HepG2 (cell line): ENCODE measurements around the gene MYL3.

Experiments
- CHCHD3 ChIP-seq: sonication (generic); formaldehyde crosslinking; IDR thresholded peaks from 2 replicates; pipeline ENCODE4 v1.8.0; 2022; ENCODE audit warnings: mild to moderate bottlenecking, missing genetic modification reagents, moderate library complexity
- EZH2 ChIP-seq: conservative IDR thresholded peaks from 2 replicates; pipeline ENCODE4 v1.6.1; 2012; ENCODE audit warnings: mild to moderate bottlenecking, low read depth, low read length, moderate library complexity
- HES4 ChIP-seq: sonication (generic); formaldehyde crosslinking; IDR thresholded peaks from 2 replicates; pipeline ENCODE4 v1.9.0; 2021; ENCODE audit warnings: mild to moderate bottlenecking, missing genetic modification reagents, borderline replicate concordance
- MXI1 ChIP-seq: IDR thresholded peaks from 3 replicates; pipeline ENCODE4 v1.6.1; 2012; ENCODE audit warnings: low read depth, low read length, inconsistent platforms, borderline replicate concordance
- RXRB ChIP-seq: IDR thresholded peaks from 2 replicates; pipeline ENCODE4 v1.6.1; 2016; ENCODE audit warnings: borderline replicate concordance, missing genetic modification reagents, missing compliant biosample characterization
- ZFP41 ChIP-seq: sonication (generic); formaldehyde crosslinking; IDR thresholded peaks from 2 replicates; pipeline ENCODE4 v1.4.0; 2020; ENCODE audit warnings: mild to moderate bottlenecking, missing genetic modification reagents, borderline replicate concordance
- ZNF274 ChIP-seq: sonication (generic); formaldehyde crosslinking; IDR thresholded peaks from 2 replicates; pipeline ENCODE4 v1.5.1; 2020; ENCODE audit warnings: mild to moderate bottlenecking, missing genetic modification reagents
- ZNF780A ChIP-seq: sonication (generic); formaldehyde crosslinking; IDR thresholded peaks from 2 replicates; pipeline ENCODE4 v1.8.0; 2022; ENCODE audit warnings: mild to moderate bottlenecking, missing genetic modification reagents, moderate library complexity
- TF ChIP-seq, protein P1 (sequence below): sonication (generic); formaldehyde crosslinking; IDR thresholded peaks from 2 replicates; pipeline ENCODE4 v1.4.0; 2020; ENCODE audit warnings: mild to moderate bottlenecking, missing genetic modification reagents
- TF ChIP-seq, protein P2 (sequence below): sonication (generic); formaldehyde crosslinking; IDR thresholded peaks from 2 replicates; pipeline ENCODE4 v1.5.0; 2020; ENCODE audit warnings: mild to moderate bottlenecking, missing genetic modification reagents, moderate library complexity
- TF ChIP-seq, protein P3 (sequence below): sonication (generic); formaldehyde crosslinking; IDR thresholded peaks from 2 replicates; pipeline ENCODE4 v1.4.0; 2020; ENCODE audit warnings: missing genetic modification reagents, borderline replicate concordance
- TF ChIP-seq, protein P4 (sequence below): sonication (generic); formaldehyde crosslinking; IDR thresholded peaks from 2 replicates; pipeline ENCODE4 v1.4.0; 2020; ENCODE audit warnings: mild to moderate bottlenecking, missing genetic modification reagents

DNA sequence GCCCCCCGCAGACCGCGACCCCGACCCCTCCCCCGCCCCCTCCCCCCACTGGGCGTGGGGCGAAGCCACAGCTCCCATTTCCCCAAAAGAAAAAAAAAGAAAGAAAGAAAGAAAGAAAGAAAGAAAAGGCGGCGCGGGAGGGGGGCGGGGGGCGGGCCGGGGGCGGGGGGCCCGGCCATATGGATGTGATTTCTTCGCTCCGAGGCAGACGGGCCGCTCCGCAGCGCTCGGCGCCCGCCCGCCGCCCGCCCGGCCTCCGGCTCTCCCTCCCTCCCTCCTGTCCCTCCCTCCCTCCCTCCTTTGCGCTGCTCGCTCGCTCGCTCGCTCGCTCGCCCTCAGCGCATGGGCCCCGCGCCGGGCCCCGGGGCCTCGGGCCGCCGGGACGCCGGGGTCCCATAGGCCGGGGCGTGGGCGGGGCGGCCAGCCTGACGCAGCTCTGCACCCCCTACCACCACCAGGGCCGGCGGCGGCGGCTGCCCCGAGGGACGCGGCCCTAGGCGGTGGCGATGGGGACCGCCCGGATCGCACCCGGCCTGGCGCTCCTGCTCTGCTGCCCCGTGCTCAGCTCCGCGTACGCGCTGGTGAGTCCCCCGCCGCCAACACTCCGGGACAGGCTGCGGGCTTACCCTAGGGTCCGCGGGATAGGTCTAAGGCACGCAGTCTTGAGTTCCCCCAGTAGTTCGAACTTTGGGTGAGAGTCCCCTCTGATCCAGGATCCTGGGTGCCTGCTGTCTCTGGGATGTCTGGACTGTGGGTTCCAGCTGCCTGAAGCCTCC lies 20.0 kb upstream of the MYL3 start:
- TF ChIP-seq ZFP41 (CRISPR knock-in tag) = no peak
- TF ChIP-seq CHCHD3 = no peak
- TF ChIP-seq, protein P1, sequence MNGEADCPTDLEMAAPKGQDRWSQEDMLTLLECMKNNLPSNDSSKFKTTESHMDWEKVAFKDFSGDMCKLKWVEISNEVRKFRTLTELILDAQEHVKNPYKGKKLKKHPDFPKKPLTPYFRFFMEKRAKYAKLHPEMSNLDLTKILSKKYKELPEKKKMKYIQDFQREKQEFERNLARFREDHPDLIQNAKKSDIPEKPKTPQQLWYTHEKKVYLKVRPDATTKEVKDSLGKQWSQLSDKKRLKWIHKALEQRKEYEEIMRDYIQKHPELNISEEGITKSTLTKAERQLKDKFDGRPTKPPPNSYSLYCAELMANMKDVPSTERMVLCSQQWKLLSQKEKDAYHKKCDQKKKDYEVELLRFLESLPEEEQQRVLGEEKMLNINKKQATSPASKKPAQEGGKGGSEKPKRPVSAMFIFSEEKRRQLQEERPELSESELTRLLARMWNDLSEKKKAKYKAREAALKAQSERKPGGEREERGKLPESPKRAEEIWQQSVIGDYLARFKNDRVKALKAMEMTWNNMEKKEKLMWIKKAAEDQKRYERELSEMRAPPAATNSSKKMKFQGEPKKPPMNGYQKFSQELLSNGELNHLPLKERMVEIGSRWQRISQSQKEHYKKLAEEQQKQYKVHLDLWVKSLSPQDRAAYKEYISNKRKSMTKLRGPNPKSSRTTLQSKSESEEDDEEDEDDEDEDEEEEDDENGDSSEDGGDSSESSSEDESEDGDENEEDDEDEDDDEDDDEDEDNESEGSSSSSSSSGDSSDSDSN (CRISPR knock-in tag) = no peak; the same call in 1 of the 2 replicates
- TF ChIP-seq ZNF780A (CRISPR knock-in tag) = no peak
- no peak for TF ChIP-seq ZNF274 (CRISPR knock-in tag)
- TF ChIP-seq, protein P2, sequence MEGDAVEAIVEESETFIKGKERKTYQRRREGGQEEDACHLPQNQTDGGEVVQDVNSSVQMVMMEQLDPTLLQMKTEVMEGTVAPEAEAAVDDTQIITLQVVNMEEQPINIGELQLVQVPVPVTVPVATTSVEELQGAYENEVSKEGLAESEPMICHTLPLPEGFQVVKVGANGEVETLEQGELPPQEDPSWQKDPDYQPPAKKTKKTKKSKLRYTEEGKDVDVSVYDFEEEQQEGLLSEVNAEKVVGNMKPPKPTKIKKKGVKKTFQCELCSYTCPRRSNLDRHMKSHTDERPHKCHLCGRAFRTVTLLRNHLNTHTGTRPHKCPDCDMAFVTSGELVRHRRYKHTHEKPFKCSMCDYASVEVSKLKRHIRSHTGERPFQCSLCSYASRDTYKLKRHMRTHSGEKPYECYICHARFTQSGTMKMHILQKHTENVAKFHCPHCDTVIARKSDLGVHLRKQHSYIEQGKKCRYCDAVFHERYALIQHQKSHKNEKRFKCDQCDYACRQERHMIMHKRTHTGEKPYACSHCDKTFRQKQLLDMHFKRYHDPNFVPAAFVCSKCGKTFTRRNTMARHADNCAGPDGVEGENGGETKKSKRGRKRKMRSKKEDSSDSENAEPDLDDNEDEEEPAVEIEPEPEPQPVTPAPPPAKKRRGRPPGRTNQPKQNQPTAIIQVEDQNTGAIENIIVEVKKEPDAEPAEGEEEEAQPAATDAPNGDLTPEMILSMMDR (CRISPR knock-in tag) = no peak
- TF ChIP-seq, protein P3, sequence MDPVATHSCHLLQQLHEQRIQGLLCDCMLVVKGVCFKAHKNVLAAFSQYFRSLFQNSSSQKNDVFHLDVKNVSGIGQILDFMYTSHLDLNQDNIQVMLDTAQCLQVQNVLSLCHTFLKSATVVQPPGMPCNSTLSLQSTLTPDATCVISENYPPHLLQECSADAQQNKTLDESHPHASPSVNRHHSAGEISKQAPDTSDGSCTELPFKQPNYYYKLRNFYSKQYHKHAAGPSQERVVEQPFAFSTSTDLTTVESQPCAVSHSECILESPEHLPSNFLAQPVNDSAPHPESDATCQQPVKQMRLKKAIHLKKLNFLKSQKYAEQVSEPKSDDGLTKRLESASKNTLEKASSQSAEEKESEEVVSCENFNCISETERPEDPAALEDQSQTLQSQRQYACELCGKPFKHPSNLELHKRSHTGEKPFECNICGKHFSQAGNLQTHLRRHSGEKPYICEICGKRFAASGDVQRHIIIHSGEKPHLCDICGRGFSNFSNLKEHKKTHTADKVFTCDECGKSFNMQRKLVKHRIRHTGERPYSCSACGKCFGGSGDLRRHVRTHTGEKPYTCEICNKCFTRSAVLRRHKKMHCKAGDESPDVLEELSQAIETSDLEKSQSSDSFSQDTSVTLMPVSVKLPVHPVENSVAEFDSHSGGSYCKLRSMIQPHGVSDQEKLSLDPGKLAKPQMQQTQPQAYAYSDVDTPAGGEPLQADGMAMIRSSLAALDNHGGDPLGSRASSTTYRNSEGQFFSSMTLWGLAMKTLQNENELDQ = no peak
- TF ChIP-seq, protein P4, sequence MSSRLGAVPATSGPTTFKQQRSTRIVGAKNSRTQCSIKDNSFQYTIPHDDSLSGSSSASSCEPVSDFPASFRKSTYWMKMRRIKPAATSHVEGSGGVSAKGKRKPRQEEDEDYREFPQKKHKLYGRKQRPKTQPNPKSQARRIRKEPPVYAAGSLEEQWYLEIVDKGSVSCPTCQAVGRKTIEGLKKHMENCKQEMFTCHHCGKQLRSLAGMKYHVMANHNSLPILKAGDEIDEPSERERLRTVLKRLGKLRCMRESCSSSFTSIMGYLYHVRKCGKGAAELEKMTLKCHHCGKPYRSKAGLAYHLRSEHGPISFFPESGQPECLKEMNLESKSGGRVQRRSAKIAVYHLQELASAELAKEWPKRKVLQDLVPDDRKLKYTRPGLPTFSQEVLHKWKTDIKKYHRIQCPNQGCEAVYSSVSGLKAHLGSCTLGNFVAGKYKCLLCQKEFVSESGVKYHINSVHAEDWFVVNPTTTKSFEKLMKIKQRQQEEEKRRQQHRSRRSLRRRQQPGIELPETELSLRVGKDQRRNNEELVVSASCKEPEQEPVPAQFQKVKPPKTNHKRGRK (CRISPR knock-in tag) = no peak
- no peak for TF ChIP-seq MXI1
- TF ChIP-seq EZH2 = no peak
- no peak for TF ChIP-seq RXRB (CRISPR knock-in tag)
- TF ChIP-seq HES4 = no peak
